Measurements from ENCODE around the gene HAUS7. TPM values are rescaled to one million over a fixed set of nuclear protein-coding genes. Genes with fewer than 3 reads are reported as not detected.

HAUS7 gene
- total and polyA plus RNA-seq, 2 of the 8 experiments (the other 6 are each of a cell fraction or from before 2014, with no cell fraction given) = 45.4 to 54.0 TPM

DNA sequence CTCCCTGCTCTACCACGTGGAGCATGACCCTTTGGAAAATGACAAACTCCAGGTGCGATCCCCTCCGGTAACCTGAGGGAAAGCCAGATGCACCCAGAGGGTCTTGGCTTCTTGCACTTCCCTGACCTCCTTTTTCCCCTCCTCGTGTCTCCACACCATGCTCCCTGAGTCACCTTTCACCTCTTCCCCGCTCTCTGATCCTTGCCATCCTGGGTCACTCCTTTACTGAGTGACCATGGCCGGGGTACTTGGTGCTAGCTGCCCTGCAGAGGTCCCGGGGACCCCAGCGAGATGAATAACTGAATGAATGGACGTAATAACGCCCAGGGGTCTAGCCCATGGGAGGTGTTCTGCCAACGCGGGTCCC, 59.5 kb downstream of the HAUS7 start:
- Histone ChIP-seq H2BK20ac (ENCODE audit: low read length) (no peak overlapping the region), H2BK120ac (replicated peaks; ENCODE audit: low read depth, low read length) (no peak overlapping the region), H3K27me3 (replicated peaks in 1 of 4; ENCODE audit: control insufficient read depth in 3 of 4, extremely low read depth in 1 of 4, insufficient read depth in 3 of 4, low read length in 3 of 4) (peaks cover 8 to 25% (median 16%) of the 10 kb centered on the region in 4 experiments), H2BK5ac (ENCODE audit: low read depth, low read length) (no peak overlapping the region), H3K36me3 (ENCODE audit: control insufficient read depth in 2 of 4, insufficient read depth in 4 of 4, low read length in 3 of 4) (no peaks in the 10 kb centered on the region), H3K23ac (ENCODE audit: insufficient read length) (no peak overlapping the region), H3K27ac (ENCODE audit: low read depth, low read length) (no peak overlapping the region), H2BK15ac (ENCODE audit: low read length) (no peak overlapping the region), H2AK5ac (ENCODE audit: low read depth, low read length) (no peak overlapping the region), H3K56ac (replicated peaks; ENCODE audit: insufficient read length, low read depth, low read length) (no peak overlapping the region), H2BK12ac (ENCODE audit: low read depth, low read length) (no peak overlapping the region), H3K4me3 (ENCODE audit: extremely low read depth in 1 of 4, insufficient read depth in 2 of 4, low read depth in 3 of 4, low read length in 4 of 4) (peak overlapping the region; percentile 27 to 60 (median 33); a peak in 7 of 8 replicates), H3K14ac (ENCODE audit: insufficient read length) (no peak overlapping the region), H4K5ac (ENCODE audit: insufficient read length, low read depth, low read length) (no peak overlapping the region), H3K4me2 (ENCODE audit: insufficient read depth in 1 of 2, low read depth in 2 of 2, low read length in 2 of 2) (peak overlapping the region; percentile 29 to 63), H3K79me2 (ENCODE audit: control insufficient read depth in 1 of 2, insufficient read depth in 2 of 2, low read length in 2 of 2) (no peaks in the 10 kb centered on the region), H4K8ac (ENCODE audit: extremely low read depth, insufficient read depth, low read length) (no peak overlapping the region; the same call in 1 of the 2 replicates), H3K9ac (replicated peaks in 1 of 4; ENCODE audit: extremely low read depth in 1 of 4, low read depth in 3 of 4, low read length in 3 of 4) (no peak overlapping the region), H3K23me2 (ENCODE audit: low read depth, low read length) (peaks cover 3% of the 10 kb centered on the region; the same call in 1 of the 2 replicates), H4K20me1 (replicated peaks in 1 of 2; ENCODE audit: control insufficient read depth in 1 of 2, insufficient read depth in 2 of 2, low read length in 2 of 2) (no peaks in the 10 kb centered on the region), H3K18ac (ENCODE audit: extremely low read depth, low read length) (no peak overlapping the region), H2AFZ (ENCODE audit: low read length) (peak overlapping the region; percentile 13; the same call in 1 of the 2 replicates), H3K9me3 (ENCODE audit: insufficient read depth in 2 of 2, low read depth in 1 of 2, low read length in 1 of 2) (no peaks in the 10 kb centered on the region), H3K4ac (replicated peaks; ENCODE audit: insufficient read length, low read depth, low read length) (no peak overlapping the region), H4K91ac (replicated peaks; ENCODE audit: insufficient read length, low read length) (no peak overlapping the region), H3K79me1 (ENCODE audit: low read depth, low read length) (no peaks in the 10 kb centered on the region), H3K4me1 (replicated peaks in 1 of 4; ENCODE audit: control insufficient read depth in 3 of 4, insufficient read depth in 4 of 4, low read length in 3 of 4) (no peaks in the 10 kb centered on the region)
- DNase-seq (ENCODE audit: low read depth in 1 of 2, low spot score in 2 of 2) (no peak), FAIRE-seq (no peak)
- whole genome bisulfite sequencing, 2 experiments (ENCODE audit: extremely low coverage in 1 of 2, insufficient coverage in 1 of 2, insufficient read length in 1 of 2, insufficient replicate concordance in 2 of 2, low coverage in 1 of 2, low lambda C conversion rate in 2 of 2, missing lambda C conversion rate in 1 of 2) = 37% methylated on average over 10 of the region's 12 CpGs; no CpG with 5 or more reads in 1 of the 2 experiments
- CTCF ChIA-PET (ENCODE audit: partially characterized antibody) = interaction anchor here (1.1 kb wide), 1 partner anchor 378 kb away, joined by 3 read pairs; no protein-coding TSS in a partner anchor
- TF ChIP-seq, protein P1, sequence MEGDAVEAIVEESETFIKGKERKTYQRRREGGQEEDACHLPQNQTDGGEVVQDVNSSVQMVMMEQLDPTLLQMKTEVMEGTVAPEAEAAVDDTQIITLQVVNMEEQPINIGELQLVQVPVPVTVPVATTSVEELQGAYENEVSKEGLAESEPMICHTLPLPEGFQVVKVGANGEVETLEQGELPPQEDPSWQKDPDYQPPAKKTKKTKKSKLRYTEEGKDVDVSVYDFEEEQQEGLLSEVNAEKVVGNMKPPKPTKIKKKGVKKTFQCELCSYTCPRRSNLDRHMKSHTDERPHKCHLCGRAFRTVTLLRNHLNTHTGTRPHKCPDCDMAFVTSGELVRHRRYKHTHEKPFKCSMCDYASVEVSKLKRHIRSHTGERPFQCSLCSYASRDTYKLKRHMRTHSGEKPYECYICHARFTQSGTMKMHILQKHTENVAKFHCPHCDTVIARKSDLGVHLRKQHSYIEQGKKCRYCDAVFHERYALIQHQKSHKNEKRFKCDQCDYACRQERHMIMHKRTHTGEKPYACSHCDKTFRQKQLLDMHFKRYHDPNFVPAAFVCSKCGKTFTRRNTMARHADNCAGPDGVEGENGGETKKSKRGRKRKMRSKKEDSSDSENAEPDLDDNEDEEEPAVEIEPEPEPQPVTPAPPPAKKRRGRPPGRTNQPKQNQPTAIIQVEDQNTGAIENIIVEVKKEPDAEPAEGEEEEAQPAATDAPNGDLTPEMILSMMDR (IDR thresholded peaks at IDR 0.05; ENCODE audit: control extremely low read depth in 1 of 3, insufficient read depth in 1 of 3, low read depth in 1 of 3, low read length in 3 of 3) = no peak
- TF ChIP-seq BCL11A (IDR thresholded peaks at IDR 0.05; ENCODE audit: low read depth in 2 of 2, low read length in 2 of 2) (no peak), RAD21 (IDR thresholded peaks at IDR 0.05 in 1 of 2, conservative IDR thresholded peaks at IDR 0.05 in 1 of 2; ENCODE audit: low read depth in 2 of 2, low read length in 2 of 2) (no peak), POU5F1 (IDR thresholded peaks at IDR 0.05; ENCODE audit: low read depth, low read length) (no peak), ZNF274 (IDR thresholded peaks at IDR 0.05; ENCODE audit: borderline replicate concordance, extremely low read depth, low read length) (no peak)
- TF ChIP-seq, protein P2, sequence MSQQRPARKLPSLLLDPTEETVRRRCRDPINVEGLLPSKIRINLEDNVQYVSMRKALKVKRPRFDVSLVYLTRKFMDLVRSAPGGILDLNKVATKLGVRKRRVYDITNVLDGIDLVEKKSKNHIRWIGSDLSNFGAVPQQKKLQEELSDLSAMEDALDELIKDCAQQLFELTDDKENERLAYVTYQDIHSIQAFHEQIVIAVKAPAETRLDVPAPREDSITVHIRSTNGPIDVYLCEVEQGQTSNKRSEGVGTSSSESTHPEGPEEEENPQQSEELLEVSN (IDR thresholded peaks at IDR 0.05) = no peak
- POLR2A ChIA-PET (ENCODE audit: partially characterized antibody) = no interaction called here
